HepG2 (cell line): ENCODE measurements around the gene DCPS. TPM values are rescaled to one million over a fixed set of nuclear protein-coding genes. Genes with fewer than 3 reads are reported as not detected.
A peak's percentile ranks its signal among the peaks of the same experiment; 100 is the strongest.

ENCODE experiments used
- ESRRA ChIP-seq: sonication (generic); formaldehyde crosslinking; IDR thresholded peaks from 2 replicates; pipeline ENCODE4 v1.5.1; 2020; ENCODE audit warnings: mild to moderate bottlenecking, low read depth, missing genetic modification reagents
- GABPB1 ChIP-seq: IDR thresholded peaks from 2 replicates; pipeline ENCODE4 v1.6.1; 2016; ENCODE audit warnings: mild to moderate bottlenecking, missing genetic modification reagents, moderate library complexity, missing compliant biosample characterization
- GZF1 ChIP-seq: sonication (generic); formaldehyde crosslinking; IDR thresholded peaks from 2 replicates; pipeline ENCODE4 v1.5.1; 2020; ENCODE audit warnings: mild to moderate bottlenecking, missing genetic modification reagents
- HES4 ChIP-seq: sonication (generic); formaldehyde crosslinking; IDR thresholded peaks from 2 replicates; pipeline ENCODE4 v1.9.0; 2021; ENCODE audit warnings: mild to moderate bottlenecking, missing genetic modification reagents, borderline replicate concordance
- RBFOX2 ChIP-seq: fragments of 200-400 bp; formaldehyde crosslinking; IDR thresholded peaks from 2 replicates; pipeline ENCODE4 v1.6.1; 2017; ENCODE audit warnings: low read depth, mild to moderate bottlenecking, low read length
- REL ChIP-seq: sonication (generic); formaldehyde crosslinking; conservative IDR thresholded peaks from 2 replicates; pipeline ENCODE4 v1.8.0; 2022; ENCODE audit warnings: mild to moderate bottlenecking, missing genetic modification reagents, moderate library complexity
- ZFP36L2 ChIP-seq: sonication (generic); formaldehyde crosslinking; IDR thresholded peaks from 2 replicates; pipeline ENCODE4 v1.4.0; 2020; ENCODE audit warnings: missing genetic modification reagents
- ZNF292 ChIP-seq: sonication (generic); formaldehyde crosslinking; IDR thresholded peaks from 2 replicates; pipeline ENCODE4 v1.8.1; 2022; ENCODE audit warnings: mild to moderate bottlenecking, low read depth, missing genetic modification reagents, borderline replicate concordance
- ZNF709 ChIP-seq: sonication (generic); formaldehyde crosslinking; IDR thresholded peaks from 2 replicates; pipeline ENCODE4 v1.5.0; 2020; ENCODE audit warnings: mild to moderate bottlenecking, missing genetic modification reagents
- polyA plus RNA-seq, 8 experiments: library from polyadenylated mRNA; depleted of rRNA in 3 of 8; stranded (reverse) in 7 of 8; unstranded in 1 of 8; fragments of >200 nt; fragmentation: Illumina TruSeq in 4 of 8; extraction: Trizol in 4 of 8; gene quantifications; 2 replicates each; pipeline versions ENCODE4 v1.2.1 to v1.2.3, GENCODE V29; 2011 to 2016; ENCODE audit warnings: low read depth in 4 of 8, missing spikeins in 1 of 8, mixed read lengths in 1 of 8; ENCODE audit not compliant: insufficient read depth in 1 of 8
- total RNA-seq, 5 experiments: library from RNA; depleted of rRNA; stranded (reverse); fragments of >200 nt; fragmentation: Illumina TruSeq; extraction: Trizol; gene quantifications; 2 replicates each; pipeline ENCODE4 v1.2.3, GENCODE V29; 2016; ENCODE audit warnings: low read depth in 1 of 5
- TF ChIP-seq, protein P1 (sequence below): sonication (generic); formaldehyde crosslinking; IDR thresholded peaks from 2 replicates; pipeline ENCODE4 v1.4.0; 2020; ENCODE audit warnings: mild to moderate bottlenecking, missing genetic modification reagents
- TF ChIP-seq, protein P2 (sequence below): sonication (generic); formaldehyde crosslinking; IDR thresholded peaks from 2 replicates; pipeline ENCODE4 v1.5.1; 2020; ENCODE audit warnings: missing genetic modification reagents, mild to moderate bottlenecking, borderline replicate concordance
- TF ChIP-seq, protein P3 (sequence below): sonication (generic); formaldehyde crosslinking; IDR thresholded peaks from 2 replicates; pipeline ENCODE4 v1.5.1; 2020; ENCODE audit warnings: mild to moderate bottlenecking, missing genetic modification reagents, moderate library complexity
- TF ChIP-seq, protein P4 (sequence below): sonication (generic); formaldehyde crosslinking; IDR thresholded peaks from 2 replicates; pipeline ENCODE4 v1.5.1; 2020; ENCODE audit warnings: mild to moderate bottlenecking, missing genetic modification reagents, borderline replicate concordance
- TF ChIP-seq, protein P5 (sequence below): sonication (generic); formaldehyde crosslinking; IDR thresholded peaks from 2 replicates; pipeline ENCODE4 v1.5.0; 2020; ENCODE audit warnings: mild to moderate bottlenecking, missing genetic modification reagents
- TF ChIP-seq, protein P6 (sequence below): sonication (generic); formaldehyde crosslinking; IDR thresholded peaks from 2 replicates; pipeline ENCODE4 v1.5.1; 2020; ENCODE audit warnings: mild to moderate bottlenecking, missing genetic modification reagents

DCPS gene
- total and polyA plus RNA-seq, 2 of the 13 experiments (the other 11 are each of a cell fraction or from before 2014, with no cell fraction given): 21.9 to 22.5 TPM

DNA sequence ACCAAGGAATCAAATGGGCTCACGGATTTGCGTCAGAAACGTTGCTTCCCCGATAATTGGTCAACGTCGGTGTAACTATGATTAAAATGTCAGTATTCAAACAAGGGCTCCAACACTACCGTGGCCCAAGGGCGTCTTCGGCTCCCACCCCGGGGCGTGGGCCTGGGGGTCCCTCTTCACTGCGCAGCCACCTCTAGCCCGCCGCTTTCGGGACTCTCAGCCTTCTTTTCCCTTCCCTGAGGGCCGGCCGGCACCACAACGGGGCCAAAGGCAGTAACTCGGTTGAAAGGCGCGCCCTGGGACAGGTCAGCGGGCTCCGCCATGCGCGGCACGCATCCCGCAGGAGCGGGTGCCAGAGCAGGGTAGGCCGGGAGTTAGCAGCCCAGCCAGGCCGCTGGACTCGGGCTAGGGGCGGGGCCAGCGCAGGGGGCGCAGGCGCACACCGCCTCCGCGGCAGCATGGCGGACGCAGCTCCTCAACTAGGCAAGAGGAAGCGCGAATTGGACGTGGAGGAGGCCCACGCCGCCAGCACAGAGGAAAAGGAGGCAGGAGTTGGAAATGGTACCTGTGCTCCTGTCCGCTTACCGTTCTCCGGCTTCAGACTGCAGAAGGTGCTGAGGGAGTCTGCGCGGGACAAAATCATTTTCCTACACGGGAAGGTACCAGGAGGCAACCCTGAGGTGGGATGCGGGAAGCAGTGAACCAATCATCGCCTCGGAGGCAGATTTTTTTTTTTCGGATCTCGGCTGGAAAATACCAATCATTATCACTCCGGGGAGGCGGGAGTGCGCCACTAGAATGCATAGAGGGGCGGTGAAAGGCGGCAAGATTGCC lies at the start of gene DCPS (continued):
- TF ChIP-seq, protein P1, sequence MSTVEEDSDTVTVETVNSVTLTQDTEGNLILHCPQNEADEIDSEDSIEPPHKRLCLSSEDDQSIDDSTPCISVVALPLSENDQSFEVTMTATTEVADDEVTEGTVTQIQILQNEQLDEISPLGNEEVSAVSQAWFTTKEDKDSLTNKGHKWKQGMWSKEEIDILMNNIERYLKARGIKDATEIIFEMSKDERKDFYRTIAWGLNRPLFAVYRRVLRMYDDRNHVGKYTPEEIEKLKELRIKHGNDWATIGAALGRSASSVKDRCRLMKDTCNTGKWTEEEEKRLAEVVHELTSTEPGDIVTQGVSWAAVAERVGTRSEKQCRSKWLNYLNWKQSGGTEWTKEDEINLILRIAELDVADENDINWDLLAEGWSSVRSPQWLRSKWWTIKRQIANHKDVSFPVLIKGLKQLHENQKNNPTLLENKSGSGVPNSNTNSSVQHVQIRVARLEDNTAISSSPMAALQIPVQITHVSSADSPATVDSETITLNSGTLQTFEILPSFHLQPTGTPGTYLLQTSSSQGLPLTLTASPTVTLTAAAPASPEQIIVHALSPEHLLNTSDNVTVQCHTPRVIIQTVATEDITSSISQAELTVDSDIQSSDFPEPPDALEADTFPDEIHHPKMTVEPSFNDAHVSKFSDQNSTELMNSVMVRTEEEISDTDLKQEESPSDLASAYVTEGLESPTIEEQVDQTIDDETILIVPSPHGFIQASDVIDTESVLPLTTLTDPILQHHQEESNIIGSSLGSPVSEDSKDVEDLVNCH (CRISPR knock-in tag): peak; percentile 75; the same call in 1 of the 2 replicates
- TF ChIP-seq ZFP36L2 (CRISPR knock-in tag): 0 out of 2 replicates have a peak, but pooled peaks have one; percentile 63
- TF ChIP-seq ESRRA (CRISPR knock-in tag): peak; percentile 79; the same call in 1 of the 2 replicates
- TF ChIP-seq ZNF292 (CRISPR knock-in tag): no peak
- peak; percentile 92 for TF ChIP-seq ZNF709 (CRISPR knock-in tag)
- TF ChIP-seq, protein P2, sequence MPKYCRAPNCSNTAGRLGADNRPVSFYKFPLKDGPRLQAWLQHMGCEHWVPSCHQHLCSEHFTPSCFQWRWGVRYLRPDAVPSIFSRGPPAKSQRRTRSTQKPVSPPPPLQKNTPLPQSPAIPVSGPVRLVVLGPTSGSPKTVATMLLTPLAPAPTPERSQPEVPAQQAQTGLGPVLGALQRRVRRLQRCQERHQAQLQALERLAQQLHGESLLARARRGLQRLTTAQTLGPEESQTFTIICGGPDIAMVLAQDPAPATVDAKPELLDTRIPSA (CRISPR knock-in tag): peak; percentile 66; the same call in 1 of the 2 replicates
- TF ChIP-seq, protein P3, sequence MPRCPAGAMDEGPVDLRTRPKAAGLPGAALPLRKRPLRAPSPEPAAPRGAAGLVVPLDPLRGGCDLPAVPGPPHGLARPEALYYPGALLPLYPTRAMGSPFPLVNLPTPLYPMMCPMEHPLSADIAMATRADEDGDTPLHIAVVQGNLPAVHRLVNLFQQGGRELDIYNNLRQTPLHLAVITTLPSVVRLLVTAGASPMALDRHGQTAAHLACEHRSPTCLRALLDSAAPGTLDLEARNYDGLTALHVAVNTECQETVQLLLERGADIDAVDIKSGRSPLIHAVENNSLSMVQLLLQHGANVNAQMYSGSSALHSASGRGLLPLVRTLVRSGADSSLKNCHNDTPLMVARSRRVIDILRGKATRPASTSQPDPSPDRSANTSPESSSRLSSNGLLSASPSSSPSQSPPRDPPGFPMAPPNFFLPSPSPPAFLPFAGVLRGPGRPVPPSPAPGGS: peak; percentile 97
- TF ChIP-seq GABPB1 (CRISPR knock-in tag): peak; percentile 84
- peak; percentile 99 for TF ChIP-seq RBFOX2
- TF ChIP-seq, protein P4, sequence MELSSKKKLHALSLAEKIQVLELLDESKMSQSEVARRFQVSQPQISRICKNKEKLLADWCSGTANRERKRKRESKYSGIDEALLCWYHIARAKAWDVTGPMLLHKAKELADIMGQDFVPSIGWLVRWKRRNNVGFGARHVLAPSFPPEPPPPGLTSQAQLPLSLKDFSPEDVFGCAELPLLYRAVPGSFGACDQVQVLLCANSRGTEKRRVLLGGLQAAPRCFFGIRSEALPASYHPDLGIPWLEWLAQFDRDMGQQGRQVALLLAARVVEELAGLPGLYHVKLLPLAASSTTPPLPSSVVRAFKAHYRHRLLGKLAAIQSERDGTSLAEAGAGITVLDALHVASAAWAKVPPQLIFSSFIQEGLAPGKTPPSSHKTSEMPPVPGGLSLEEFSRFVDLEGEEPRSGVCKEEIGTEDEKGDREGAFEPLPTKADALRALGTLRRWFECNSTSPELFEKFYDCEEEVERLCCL (CRISPR knock-in tag): 0 out of 2 replicates have a peak, but pooled peaks have one; percentile 88
- TF ChIP-seq REL (CRISPR knock-in tag): peak; percentile 96
- TF ChIP-seq, protein P5, sequence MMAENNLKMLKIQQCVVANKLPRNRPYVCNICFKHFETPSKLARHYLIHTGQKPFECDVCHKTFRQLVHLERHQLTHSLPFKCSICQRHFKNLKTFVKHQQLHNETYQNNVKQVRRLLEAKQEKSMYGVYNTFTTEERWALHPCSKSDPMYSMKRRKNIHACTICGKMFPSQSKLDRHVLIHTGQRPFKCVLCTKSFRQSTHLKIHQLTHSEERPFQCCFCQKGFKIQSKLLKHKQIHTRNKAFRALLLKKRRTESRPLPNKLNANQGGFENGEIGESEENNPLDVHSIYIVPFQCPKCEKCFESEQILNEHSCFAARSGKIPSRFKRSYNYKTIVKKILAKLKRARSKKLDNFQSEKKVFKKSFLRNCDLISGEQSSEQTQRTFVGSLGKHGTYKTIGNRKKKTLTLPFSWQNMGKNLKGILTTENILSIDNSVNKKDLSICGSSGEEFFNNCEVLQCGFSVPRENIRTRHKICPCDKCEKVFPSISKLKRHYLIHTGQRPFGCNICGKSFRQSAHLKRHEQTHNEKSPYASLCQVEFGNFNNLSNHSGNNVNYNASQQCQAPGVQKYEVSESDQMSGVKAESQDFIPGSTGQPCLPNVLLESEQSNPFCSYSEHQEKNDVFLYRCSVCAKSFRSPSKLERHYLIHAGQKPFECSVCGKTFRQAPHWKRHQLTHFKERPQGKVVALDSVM (CRISPR knock-in tag): 0 out of 2 replicates have a peak, but pooled peaks have one; percentile 28
- TF ChIP-seq, protein P6, sequence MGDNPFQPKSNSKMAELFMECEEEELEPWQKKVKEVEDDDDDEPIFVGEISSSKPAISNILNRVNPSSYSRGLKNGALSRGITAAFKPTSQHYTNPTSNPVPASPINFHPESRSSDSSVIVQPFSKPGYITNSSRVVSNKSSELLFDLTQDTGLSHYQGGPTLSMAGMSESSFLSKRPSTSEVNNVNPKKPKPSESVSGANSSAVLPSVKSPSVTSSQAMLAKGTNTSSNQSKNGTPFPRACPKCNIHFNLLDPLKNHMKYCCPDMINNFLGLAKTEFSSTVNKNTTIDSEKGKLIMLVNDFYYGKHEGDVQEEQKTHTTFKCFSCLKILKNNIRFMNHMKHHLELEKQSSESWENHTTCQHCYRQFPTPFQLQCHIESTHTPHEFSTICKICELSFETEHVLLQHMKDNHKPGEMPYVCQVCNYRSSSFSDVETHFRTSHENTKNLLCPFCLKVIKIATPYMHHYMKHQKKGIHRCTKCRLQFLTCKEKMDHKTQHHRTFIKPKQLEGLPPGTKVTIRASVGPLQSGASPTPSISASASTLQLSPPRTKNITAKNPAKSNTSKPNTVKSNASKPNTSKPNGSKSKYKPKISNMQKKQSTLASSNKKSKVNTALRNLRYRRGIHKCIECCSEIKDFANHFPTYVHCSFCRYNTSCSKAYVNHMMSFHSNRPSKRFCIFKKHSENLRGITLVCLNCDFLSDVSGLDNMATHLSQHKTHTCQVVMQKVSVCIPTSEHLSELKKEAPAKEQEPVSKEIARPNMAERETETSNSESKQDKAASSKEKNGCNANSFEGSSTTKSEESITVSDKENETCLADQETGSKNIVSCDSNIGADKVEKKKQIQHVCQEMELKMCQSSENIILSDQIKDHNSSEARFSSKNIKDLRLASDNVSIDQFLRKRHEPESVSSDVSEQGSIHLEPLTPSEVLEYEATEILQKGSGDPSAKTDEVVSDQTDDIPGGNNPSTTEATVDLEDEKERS (CRISPR knock-in tag): peak; percentile 41; the same call in 1 of the 2 replicates
- peak; percentile 93; the same call in 1 of the 2 replicates for TF ChIP-seq HES4
- TF ChIP-seq GZF1 (CRISPR knock-in tag): peak; percentile 63; the same call in 1 of the 2 replicates
